ENCODE data around the gene PCDH7. TPM values are rescaled to one million over a fixed set of nuclear protein-coding genes. Genes with fewer than 3 reads are reported as not detected.

PCDH7 gene
- total RNA-seq, 2 donors from 2014 or later, result 90.8 to 102 TPM

DNA sequence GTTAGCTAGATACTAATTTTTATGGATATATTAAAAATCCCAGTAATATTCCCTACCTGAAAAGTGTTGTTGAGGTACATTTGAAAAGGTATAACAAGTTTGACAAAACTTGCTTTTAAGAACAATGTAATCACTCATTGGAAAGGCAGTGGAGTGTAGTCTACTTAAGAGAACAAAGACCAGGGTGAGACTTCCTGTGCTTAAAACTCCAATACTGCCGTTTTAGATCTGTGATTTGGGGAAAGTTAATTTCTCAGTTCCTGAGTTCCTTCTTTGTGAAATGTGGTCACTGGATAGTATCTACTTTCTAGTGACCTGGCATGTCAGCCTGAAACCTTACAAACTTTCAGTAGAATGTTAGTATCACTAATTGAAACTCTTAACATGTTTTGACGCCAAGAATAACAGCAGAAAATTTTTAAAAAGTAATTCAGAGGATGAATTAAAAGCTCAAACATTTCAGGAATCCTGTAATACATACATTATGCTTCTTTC lies 56.8 kb downstream of the PCDH7 start:
- no peak overlapping the region for H3K27ac ChIP-seq (ENCODE audit: low read depth, low read length)
- 70 to 84% methylated on average over 2 of the region's 2 CpGs for WGBS, 2 experiments (ENCODE audit: insufficient coverage in 1 of 2, insufficient read length in 1 of 2)
- Mint-ChIP-seq H3K4me1 (peaks cover 12% of the 10 kb centered on the region), H3K27ac (peak overlapping the region; percentile 60), H3K27me3 (ENCODE audit: insufficient read depth) (no peaks in the 10 kb centered on the region), H3K9me3 (no peaks in the 10 kb centered on the region), H3K36me3 (ENCODE audit: low read depth) (peaks cover 12% of the 10 kb centered on the region), H3K4me3 (no peak overlapping the region)
- TF ChIP-seq, protein P1, sequence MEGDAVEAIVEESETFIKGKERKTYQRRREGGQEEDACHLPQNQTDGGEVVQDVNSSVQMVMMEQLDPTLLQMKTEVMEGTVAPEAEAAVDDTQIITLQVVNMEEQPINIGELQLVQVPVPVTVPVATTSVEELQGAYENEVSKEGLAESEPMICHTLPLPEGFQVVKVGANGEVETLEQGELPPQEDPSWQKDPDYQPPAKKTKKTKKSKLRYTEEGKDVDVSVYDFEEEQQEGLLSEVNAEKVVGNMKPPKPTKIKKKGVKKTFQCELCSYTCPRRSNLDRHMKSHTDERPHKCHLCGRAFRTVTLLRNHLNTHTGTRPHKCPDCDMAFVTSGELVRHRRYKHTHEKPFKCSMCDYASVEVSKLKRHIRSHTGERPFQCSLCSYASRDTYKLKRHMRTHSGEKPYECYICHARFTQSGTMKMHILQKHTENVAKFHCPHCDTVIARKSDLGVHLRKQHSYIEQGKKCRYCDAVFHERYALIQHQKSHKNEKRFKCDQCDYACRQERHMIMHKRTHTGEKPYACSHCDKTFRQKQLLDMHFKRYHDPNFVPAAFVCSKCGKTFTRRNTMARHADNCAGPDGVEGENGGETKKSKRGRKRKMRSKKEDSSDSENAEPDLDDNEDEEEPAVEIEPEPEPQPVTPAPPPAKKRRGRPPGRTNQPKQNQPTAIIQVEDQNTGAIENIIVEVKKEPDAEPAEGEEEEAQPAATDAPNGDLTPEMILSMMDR (conservative IDR thresholded peaks at IDR 0.05), result no peak
- H3K9me3 ChIP-seq (ENCODE audit: control insufficient read depth, low read length), result no peaks in the 10 kb centered on the region
- DNase-seq, result no peak
- no peak overlapping the region for H3K9ac ChIP-seq (ENCODE audit: extremely low read depth, low read length, poor library complexity, severe bottlenecking)
- no peak overlapping the region for H3K4me3 ChIP-seq (ENCODE audit: low read length)
- H3K27me3 ChIP-seq (ENCODE audit: control insufficient read depth, insufficient read depth, low read length, poor library complexity, severe bottlenecking), result no peaks in the 10 kb centered on the region
- peaks cover 3% of the 10 kb centered on the region for H3K4me1 ChIP-seq (ENCODE audit: control insufficient read depth, insufficient read depth, low read length)
- peaks cover 2% of the 10 kb centered on the region for H3K36me3 ChIP-seq (ENCODE audit: control insufficient read depth, insufficient read depth, low read length)
